Measurements from ENCODE around the gene KIF21B. TPM values are rescaled to one million over a fixed set of nuclear protein-coding genes. Genes with fewer than 3 reads are reported as not detected.
"Not testable (repeated sequence)": the region's sequence is repeated elsewhere in the genome, so short reads cannot be mapped to it uniquely, and the experiment has no call there.

Gene KIF21B
- total and polyA plus RNA-seq, 9 of the 15 experiments (the other 6 are each of a cell fraction or from before 2014, with no cell fraction given), result 0.46 to 13.4 (median 5.9) TPM

DNA sequence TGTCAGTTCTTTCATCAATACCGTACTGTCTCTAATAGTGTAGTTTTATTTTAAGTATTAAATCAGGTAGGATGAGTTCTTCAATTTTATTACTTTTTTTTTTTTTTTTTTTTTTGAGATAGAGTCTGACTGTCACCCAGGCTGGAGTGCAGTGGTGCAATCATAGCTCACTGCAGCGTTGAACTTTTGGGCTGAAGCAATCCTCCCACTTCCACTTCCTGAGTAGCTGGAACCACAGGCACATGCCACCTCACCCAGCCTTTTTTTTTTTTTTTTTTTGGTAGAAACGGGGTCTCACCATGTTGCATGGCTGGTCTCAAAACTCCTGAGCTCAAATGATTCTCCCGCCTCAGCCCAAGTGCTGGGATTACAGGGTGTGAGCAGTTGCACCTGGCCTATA lies 84.6 kb downstream of the KIF21B start:
- 2% methylated on average over 4 of the region's 4 CpGs for WGBS (ENCODE audit: insufficient coverage, low coverage, missing lambda C conversion rate)
- ChIA-PET CTCF (ENCODE audit: low intra/inter-chr PET ratio) (interaction anchor here (0.6 kb wide), 1 partner anchor 34 kb away, joined by 3 read pairs; no protein-coding TSS in a partner anchor), POLR2A (interaction anchor here (0.7 kb wide), 2 partner anchors 8 to 11 kb away, joined by 3 read pairs; no protein-coding TSS in a partner anchor)
- intact Hi-C loops (cut with micrococcal nuclease) (no loop called here), in situ Hi-C loops (cut with MboI) (no loop called here)
- Histone ChIP-seq H4K20me1 (replicated peaks; ENCODE audit: control insufficient read depth, insufficient read depth, low read length) (no peaks in the 10 kb centered on the region), H3K9me3 (replicated peaks; ENCODE audit: control insufficient read depth, insufficient read depth, low read depth, low read length) (no peaks in the 10 kb centered on the region), H3K4me3 (no peak overlapping the region), H2AFZ (ENCODE audit: low read depth, low read length) (no peak overlapping the region), H3K4me2 (ENCODE audit: insufficient read depth, low read length) (no peak overlapping the region), H3K36me3 (ENCODE audit: control insufficient read depth, insufficient read depth, low read length) (no peaks in the 10 kb centered on the region), H3K79me2 (ENCODE audit: control insufficient read depth, insufficient read depth, low read length) (no peaks in the 10 kb centered on the region), H3K9ac (ENCODE audit: insufficient read depth in 1 of 2, low read depth in 2 of 2, low read length in 2 of 2) (no peak overlapping the region), H3K9me1 (ENCODE audit: control insufficient read depth, insufficient read depth, low read length) (no peaks in the 10 kb centered on the region), H3K4me1 (replicated peaks in 1 of 2; ENCODE audit: control insufficient read depth in 2 of 2, insufficient read depth in 2 of 2, low read length in 2 of 2) (no peaks in the 10 kb centered on the region), H3K27ac (ENCODE audit: extremely low read depth, low read depth, low read length) (no peak overlapping the region), H3K27me3 (ENCODE audit: control insufficient read depth in 2 of 2, insufficient read depth in 2 of 2, low read length in 2 of 2) (peaks cover 21 to 41% of the 10 kb centered on the region in 2 experiments)
- DNase-seq (ENCODE audit: extremely low read depth in 1 of 4, low spot score in 3 of 4), result no peak
- FAIRE-seq, result no peak
- BruUV-seq (replicated peaks), result no TSS peak
- TF ChIP-seq IRF2 (CRISPR knock-in tag; IDR thresholded peaks at IDR 0.05), result no peak
- no peak for TF ChIP-seq KAT7 (CRISPR knock-in tag; IDR thresholded peaks at IDR 0.05; ENCODE audit: borderline replicate concordance)
- TF ChIP-seq, protein P1, sequence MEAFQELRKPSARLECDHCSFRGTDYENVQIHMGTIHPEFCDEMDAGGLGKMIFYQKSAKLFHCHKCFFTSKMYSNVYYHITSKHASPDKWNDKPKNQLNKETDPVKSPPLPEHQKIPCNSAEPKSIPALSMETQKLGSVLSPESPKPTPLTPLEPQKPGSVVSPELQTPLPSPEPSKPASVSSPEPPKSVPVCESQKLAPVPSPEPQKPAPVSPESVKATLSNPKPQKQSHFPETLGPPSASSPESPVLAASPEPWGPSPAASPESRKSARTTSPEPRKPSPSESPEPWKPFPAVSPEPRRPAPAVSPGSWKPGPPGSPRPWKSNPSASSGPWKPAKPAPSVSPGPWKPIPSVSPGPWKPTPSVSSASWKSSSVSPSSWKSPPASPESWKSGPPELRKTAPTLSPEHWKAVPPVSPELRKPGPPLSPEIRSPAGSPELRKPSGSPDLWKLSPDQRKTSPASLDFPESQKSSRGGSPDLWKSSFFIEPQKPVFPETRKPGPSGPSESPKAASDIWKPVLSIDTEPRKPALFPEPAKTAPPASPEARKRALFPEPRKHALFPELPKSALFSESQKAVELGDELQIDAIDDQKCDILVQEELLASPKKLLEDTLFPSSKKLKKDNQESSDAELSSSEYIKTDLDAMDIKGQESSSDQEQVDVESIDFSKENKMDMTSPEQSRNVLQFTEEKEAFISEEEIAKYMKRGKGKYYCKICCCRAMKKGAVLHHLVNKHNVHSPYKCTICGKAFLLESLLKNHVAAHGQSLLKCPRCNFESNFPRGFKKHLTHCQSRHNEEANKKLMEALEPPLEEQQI (IDR thresholded peaks at IDR 0.05), result no peak
- no peak for TF ChIP-seq KLF16 (IDR thresholded peaks at IDR 0.05)
- TF ChIP-seq SETDB1 (IDR thresholded peaks at IDR 0.05; ENCODE audit: low read length), result no peak
- TF ChIP-seq POLR2H (tag; IDR thresholded peaks at IDR 0.05; ENCODE audit: low read depth), result no peak
- TF ChIP-seq ETV6 (IDR thresholded peaks at IDR 0.05; ENCODE audit: borderline replicate concordance in 1 of 2, low read depth in 2 of 2, low read length in 1 of 2), result no peak
- no peak for TF ChIP-seq ETV6 (CRISPR knock-in tag; IDR thresholded peaks at IDR 0.05; ENCODE audit: borderline replicate concordance)
- TF ChIP-seq ETS2 (tag; IDR thresholded peaks at IDR 0.05; ENCODE audit: borderline replicate concordance, poor library complexity, severe bottlenecking), result no peak
- no peak for TF ChIP-seq EHMT2 (IDR thresholded peaks at IDR 0.05)
- TF ChIP-seq ELF1 (tag; IDR thresholded peaks at IDR 0.05), result no peak
- TF ChIP-seq NFE2 (IDR thresholded peaks at IDR 0.05; ENCODE audit: low read depth), result no peak
- TF ChIP-seq ATF7 (IDR thresholded peaks at IDR 0.05), result no peak
- TF ChIP-seq NCOR1 (IDR thresholded peaks at IDR 0.05), result no peak
- ATAC-seq, result no peak

DNA sequence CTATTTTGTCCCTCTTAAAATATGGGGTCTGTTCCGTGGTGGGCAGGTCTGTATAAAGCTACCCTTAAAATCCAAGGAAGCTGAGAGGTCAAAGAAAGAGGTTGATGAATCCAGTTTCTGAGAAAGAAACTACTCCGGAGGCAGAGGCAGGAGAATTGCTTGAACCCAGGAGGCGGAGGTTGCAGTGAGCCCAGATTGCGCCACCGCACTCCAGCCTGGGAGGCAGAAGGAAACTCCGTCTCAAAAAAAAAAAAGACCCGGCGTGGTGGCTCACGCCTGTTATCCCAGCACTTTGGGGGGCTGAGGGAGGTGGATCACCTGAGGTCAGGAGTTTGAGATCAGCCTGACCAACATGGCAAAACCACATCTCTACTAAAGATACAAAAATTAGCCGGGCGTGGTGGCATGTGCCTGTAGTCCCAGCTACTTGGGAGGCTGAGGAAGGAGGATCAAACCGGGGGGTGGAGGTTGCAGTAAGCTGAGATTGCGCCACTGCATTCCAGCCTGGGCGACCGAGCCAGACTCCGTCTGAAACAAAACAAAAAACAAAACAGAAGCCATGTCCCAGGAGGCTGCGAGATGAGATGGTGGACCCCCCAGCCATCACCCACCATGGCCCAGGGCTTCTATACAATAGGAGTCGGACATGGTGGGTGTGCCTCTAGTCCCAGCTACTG lies 88.1 kb downstream of the KIF21B start:
- ATAC-seq; DNase-seq (ENCODE audit: extremely low read depth in 1 of 4, low spot score in 3 of 4); CTCF ChIA-PET (ENCODE audit: low intra/inter-chr PET ratio); H3K36me3 ChIP-seq (ENCODE audit: control insufficient read depth, insufficient read depth, low read length); H3K79me2 ChIP-seq (ENCODE audit: control insufficient read depth, insufficient read depth, low read length); H3K9me3 ChIP-seq (replicated peaks; ENCODE audit: control insufficient read depth, insufficient read depth, low read depth, low read length); BruUV-seq (replicated peaks); H3K9ac ChIP-seq (ENCODE audit: insufficient read depth in 1 of 2, low read depth in 2 of 2, low read length in 2 of 2); H3K4me1 ChIP-seq (replicated peaks in 1 of 2; ENCODE audit: control insufficient read depth in 2 of 2, insufficient read depth in 2 of 2, low read length in 2 of 2); H3K4me2 ChIP-seq (ENCODE audit: insufficient read depth, low read length); H2AFZ ChIP-seq (ENCODE audit: low read depth, low read length); FAIRE-seq; H3K4me3 ChIP-seq; H3K9me1 ChIP-seq (ENCODE audit: control insufficient read depth, insufficient read depth, low read length); intact Hi-C loops (cut with micrococcal nuclease); in situ Hi-C loops (cut with MboI); H3K27ac ChIP-seq (ENCODE audit: extremely low read depth, low read depth, low read length); H4K20me1 ChIP-seq (replicated peaks; ENCODE audit: control insufficient read depth, insufficient read depth, low read length): not testable (repeated sequence)
- H3K27me3 ChIP-seq (ENCODE audit: control insufficient read depth in 2 of 2, insufficient read depth in 2 of 2, low read length in 2 of 2), result peaks cover 23 to 40% of the 10 kb centered on the region in 2 experiments
- POLR2A ChIA-PET, result interaction anchor here (0.7 to 0.9 kb wide), 2 partner anchors 9 to 10 kb away, joined by 3 read pairs; no protein-coding TSS in a partner anchor
- WGBS (ENCODE audit: insufficient coverage, low coverage, missing lambda C conversion rate), result 1% methylated on average over 17 of the region's 18 CpGs
